Measurements from ENCODE around the gene RPRM. TPM values are rescaled to one million over a fixed set of nuclear protein-coding genes. Genes with fewer than 3 reads are reported as not detected.
A peak's percentile ranks its signal among the peaks of the same experiment; 100 is the strongest.

Gene RPRM
- total RNA-seq, result 0.16 TPM
- polyA plus RNA-seq (ENCODE audit: insufficient read depth, low read depth, low replicate concordance), result 1.3 TPM
- long read RNA-seq, donor 1, transcript RPRM-201 (1 exons, 1,471 nt), result major isoform, 5 of 5 reads
- long read RNA-seq, donor 1, partial matches to known transcripts, result 0 of 5 reads
- long read RNA-seq, donor 1, other reads (novel, unspliced or antisense), result 0 of 5 reads
- long read RNA-seq, donor 2, transcript RPRM-201 (1 exons, 1,471 nt), result major isoform, 11 of 11 reads
- long read RNA-seq, donor 2, partial matches to known transcripts, result 0 of 11 reads
- long read RNA-seq, donor 2, other reads (novel, unspliced or antisense), result 0 of 11 reads
- long read RNA-seq, donor 3, transcript RPRM-201 (1 exons, 1,471 nt), result major isoform, 8 of 8 reads
- long read RNA-seq, donor 3, partial matches to known transcripts, result 0 of 8 reads
- long read RNA-seq, donor 3, other reads (novel, unspliced or antisense), result 0 of 8 reads
- long read RNA-seq, donor 4, transcript RPRM-201 (1 exons, 1,471 nt), result major isoform, 5 of 5 reads
- long read RNA-seq, donor 4, partial matches to known transcripts, result 0 of 5 reads
- long read RNA-seq, donor 4, other reads (novel, unspliced or antisense), result 0 of 5 reads
- long read RNA-seq, donor 5, result 0 reads
- long read RNA-seq, donor 6, partial matches to known transcripts, result 0 of 1 reads
- long read RNA-seq, donor 6, other reads (novel, unspliced or antisense), result 0 of 1 reads
- long read RNA-seq, donor 7, result 0 reads
- long read RNA-seq, donor 8, transcript RPRM-201 (1 exons, 1,471 nt), result major isoform, 6 of 6 reads
- long read RNA-seq, donor 8, partial matches to known transcripts, result 0 of 6 reads
- long read RNA-seq, donor 8, other reads (novel, unspliced or antisense), result 0 of 6 reads
- long read RNA-seq, donor 9, transcript RPRM-201 (1 exons, 1,471 nt), result major isoform, 6 of 6 reads
- long read RNA-seq, donor 9, partial matches to known transcripts, result 0 of 6 reads
- long read RNA-seq, donor 9, other reads (novel, unspliced or antisense), result 0 of 6 reads
- long read RNA-seq, donor 10, partial matches to known transcripts, result 0 of 3 reads
- long read RNA-seq, donor 10, other reads (novel, unspliced or antisense), result 0 of 3 reads

DNA sequence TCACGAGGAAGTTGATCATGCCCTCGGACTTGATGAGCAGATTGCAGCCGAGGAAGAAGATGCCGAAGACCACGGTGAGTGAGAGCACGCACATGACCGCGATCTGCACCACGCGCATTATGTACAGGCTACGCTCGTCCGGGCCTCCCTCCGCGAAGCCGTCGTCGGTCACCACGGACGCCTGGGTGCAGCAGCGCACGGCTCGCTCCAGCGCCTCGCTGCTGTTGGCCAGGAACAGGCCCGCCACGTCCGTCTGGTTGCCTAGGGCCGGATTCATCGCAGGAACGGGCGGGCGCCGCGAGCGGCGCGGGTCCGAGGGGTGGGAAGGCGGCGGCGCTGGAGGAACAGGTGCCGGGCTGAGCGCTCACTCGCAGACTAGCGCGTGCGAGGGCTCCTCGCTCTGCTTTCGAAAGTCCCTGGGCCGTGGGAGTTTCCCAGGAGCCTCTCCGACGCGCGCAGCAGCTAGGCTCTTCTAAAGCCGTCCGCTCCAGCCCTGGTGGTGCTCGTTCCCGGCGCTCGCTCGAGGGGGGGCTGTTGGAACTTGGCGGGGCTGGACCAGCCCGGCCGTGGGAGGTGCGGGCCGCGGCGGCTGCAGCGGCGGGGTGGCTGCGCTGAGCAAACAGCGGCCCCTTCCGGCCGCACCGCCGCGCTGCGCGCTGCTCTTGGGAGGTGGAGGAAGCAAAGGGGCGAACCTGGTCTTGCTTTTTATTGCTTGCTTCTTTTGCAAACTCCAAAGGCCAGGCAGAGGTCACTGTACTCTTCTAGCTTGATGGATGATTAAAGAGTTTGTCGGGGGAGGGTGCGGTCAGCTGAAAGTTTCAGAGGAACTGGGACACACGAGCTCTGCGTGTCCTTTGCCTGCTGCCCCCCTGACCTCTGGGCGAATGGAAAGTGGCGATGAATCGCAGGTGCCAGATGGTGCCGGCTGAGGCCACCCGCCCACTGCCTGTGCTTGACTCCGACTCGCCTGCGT, at the start of gene RPRM:
Gene RPRM, minus strand, starts transcription at position 474 of the 973 bp plus-strand sequence. Its CDS starts 197 bp downstream, at position 277.
- Histone ChIP-seq H3K36me3 (ENCODE audit: control insufficient read depth in 2 of 3, insufficient read depth in 3 of 3, low read length in 3 of 3) (no peaks in the 10 kb centered on the region), H3K27me3 (ENCODE audit: control insufficient read depth, insufficient read depth, low read length) (peaks cover 11% of the 10 kb centered on the region), H3K27ac (ENCODE audit: low read depth in 2 of 2, low read length in 2 of 2) (no peak within 1 kb of the TSS), H3K4me1 (ENCODE audit: control insufficient read depth in 2 of 3, insufficient read depth in 2 of 3, low read depth in 1 of 3, low read length in 3 of 3) (peaks cover 0 to 14% (median 5%) of the 10 kb centered on the region in 3 donors), H3K9ac (ENCODE audit: low read length in 3 of 3) (peak within 1 kb of the TSS in 1 of 3 donors; percentile 22), H3K4me3 (ENCODE audit: low read length in 3 of 3) (peak within 1 kb of the TSS; percentile 51 to 58 (median 53)), H3K9me3 (ENCODE audit: control insufficient read depth in 2 of 3, insufficient read depth in 1 of 3, low read length in 3 of 3) (no peaks in the 10 kb centered on the region)
- FAIRE-seq (no peak), DNase-seq (peak; percentile 91 to 93 (median 92))
- TF ChIP-seq, protein P1, sequence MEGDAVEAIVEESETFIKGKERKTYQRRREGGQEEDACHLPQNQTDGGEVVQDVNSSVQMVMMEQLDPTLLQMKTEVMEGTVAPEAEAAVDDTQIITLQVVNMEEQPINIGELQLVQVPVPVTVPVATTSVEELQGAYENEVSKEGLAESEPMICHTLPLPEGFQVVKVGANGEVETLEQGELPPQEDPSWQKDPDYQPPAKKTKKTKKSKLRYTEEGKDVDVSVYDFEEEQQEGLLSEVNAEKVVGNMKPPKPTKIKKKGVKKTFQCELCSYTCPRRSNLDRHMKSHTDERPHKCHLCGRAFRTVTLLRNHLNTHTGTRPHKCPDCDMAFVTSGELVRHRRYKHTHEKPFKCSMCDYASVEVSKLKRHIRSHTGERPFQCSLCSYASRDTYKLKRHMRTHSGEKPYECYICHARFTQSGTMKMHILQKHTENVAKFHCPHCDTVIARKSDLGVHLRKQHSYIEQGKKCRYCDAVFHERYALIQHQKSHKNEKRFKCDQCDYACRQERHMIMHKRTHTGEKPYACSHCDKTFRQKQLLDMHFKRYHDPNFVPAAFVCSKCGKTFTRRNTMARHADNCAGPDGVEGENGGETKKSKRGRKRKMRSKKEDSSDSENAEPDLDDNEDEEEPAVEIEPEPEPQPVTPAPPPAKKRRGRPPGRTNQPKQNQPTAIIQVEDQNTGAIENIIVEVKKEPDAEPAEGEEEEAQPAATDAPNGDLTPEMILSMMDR (IDR thresholded peaks at IDR 0.05; ENCODE audit: borderline replicate concordance, extremely low read depth, insufficient read depth), result peak; percentile 82
- intact Hi-C loops (cut with DNase I), result no loop called here

DNA sequence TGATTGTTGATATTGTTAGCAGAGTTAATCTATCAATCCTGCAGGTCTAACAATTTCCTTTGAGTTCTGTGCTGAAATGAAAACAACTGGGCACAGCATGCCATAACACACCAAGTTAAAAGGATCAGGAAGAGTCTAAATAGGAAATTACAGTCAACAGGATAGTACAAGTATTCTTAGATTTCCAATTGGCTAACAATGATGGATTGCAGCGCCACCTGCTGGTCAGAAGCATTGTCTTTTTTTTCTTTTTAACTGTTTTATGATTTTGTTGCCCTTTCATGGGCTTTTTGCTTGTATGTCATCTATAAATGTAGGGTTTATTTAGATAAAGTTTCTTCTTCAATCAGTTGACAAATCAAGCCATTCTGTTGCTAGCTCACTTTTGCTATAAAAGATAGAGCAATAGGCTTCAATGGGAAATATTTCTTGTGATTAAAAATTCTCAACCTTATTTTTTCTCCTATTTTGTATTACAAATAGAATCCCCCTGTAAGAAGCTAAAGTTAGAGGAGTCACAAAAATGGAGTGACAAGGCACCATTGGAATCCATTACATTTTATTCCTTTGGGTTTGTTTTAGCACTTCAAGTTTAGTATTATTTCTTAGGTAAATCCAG, 40.8 kb upstream of the RPRM start:
- TF ChIP-seq, protein P1 (IDR thresholded peaks at IDR 0.05; ENCODE audit: borderline replicate concordance, extremely low read depth, insufficient read depth), result peak; percentile 71
- Histone ChIP-seq H3K9me3 (ENCODE audit: control insufficient read depth in 2 of 3, insufficient read depth in 1 of 3, low read length in 3 of 3) (no peaks in the 10 kb centered on the region), H3K27me3 (ENCODE audit: control insufficient read depth, insufficient read depth, low read length) (no peaks in the 10 kb centered on the region), H3K27ac (ENCODE audit: low read depth in 2 of 2, low read length in 2 of 2) (no peak overlapping the region), H3K4me3 (ENCODE audit: low read length in 3 of 3) (no peak overlapping the region), H3K9ac (ENCODE audit: low read length in 3 of 3) (no peak overlapping the region), H3K4me1 (ENCODE audit: control insufficient read depth in 2 of 3, insufficient read depth in 2 of 3, low read depth in 1 of 3, low read length in 3 of 3) (no peaks in the 10 kb centered on the region), H3K36me3 (ENCODE audit: control insufficient read depth in 2 of 3, insufficient read depth in 3 of 3, low read length in 3 of 3) (no peaks in the 10 kb centered on the region)
- intact Hi-C loops (cut with DNase I), result no loop called here
- FAIRE-seq (peak; percentile 13), DNase-seq (peak in 4 of 5 donors; percentile 47 to 81 (median 67))

DNA sequence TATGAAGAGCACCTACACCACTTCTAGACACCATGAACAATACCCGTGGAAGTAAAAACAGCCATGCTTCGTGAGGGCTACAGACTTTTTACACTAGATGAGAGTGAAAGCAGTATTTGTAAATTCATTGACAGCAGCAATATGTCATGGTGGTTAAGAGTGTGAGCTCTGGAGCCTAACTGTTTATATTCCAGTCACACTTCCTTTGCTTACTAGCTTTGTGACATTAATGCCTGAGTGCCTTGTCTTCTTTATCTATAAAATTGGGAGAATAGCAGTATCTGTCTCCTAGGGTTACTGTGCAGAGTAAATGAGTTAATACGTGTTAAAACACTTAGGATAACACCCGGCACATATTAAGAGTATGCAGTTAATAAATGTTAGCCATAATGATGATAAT, 33.8 kb upstream of the RPRM start:
- Histone ChIP-seq H3K27me3 (ENCODE audit: control insufficient read depth, insufficient read depth, low read length) (no peaks in the 10 kb centered on the region), H3K36me3 (ENCODE audit: control insufficient read depth in 2 of 3, insufficient read depth in 3 of 3, low read length in 3 of 3) (no peaks in the 10 kb centered on the region), H3K9me3 (ENCODE audit: control insufficient read depth in 2 of 3, insufficient read depth in 1 of 3, low read length in 3 of 3) (no peaks in the 10 kb centered on the region), H3K27ac (ENCODE audit: low read depth in 2 of 2, low read length in 2 of 2) (no peak overlapping the region), H3K4me1 (ENCODE audit: control insufficient read depth in 2 of 3, insufficient read depth in 2 of 3, low read depth in 1 of 3, low read length in 3 of 3) (no peaks in the 10 kb centered on the region), H3K4me3 (ENCODE audit: low read length in 3 of 3) (no peak overlapping the region), H3K9ac (ENCODE audit: low read length in 3 of 3) (no peak overlapping the region)
- intact Hi-C loops (cut with DNase I), result no loop called here
- DNase-seq (no peak), FAIRE-seq (no peak)
- TF ChIP-seq, protein P1 (IDR thresholded peaks at IDR 0.05; ENCODE audit: borderline replicate concordance, extremely low read depth, insufficient read depth), result no peak

Data from kidney (tissue), 22 donors.